RWPE1 (cell line): ENCODE data around the gene HK3.

Source experiments
- CTCF ChIA-PET: fragments of 350-600 bp; sonication (Branson Sonifier 250); formaldehyde crosslinking; extraction: SDS; loops from one replicate; lab custom pipeline; 2021; lab: Yijun Ruan, JAX
- POLR2A ChIA-PET: fragments of 400-600 bp; formaldehyde crosslinking; extraction: SDS; loops from one replicate; lab custom pipeline; 2020; ENCODE audit warnings: antibody characterized with exemption; ENCODE audit not compliant: low non-redundant PET; lab: Yijun Ruan, JAX
- DNase-seq: peaks from one replicate; pipeline ENCODE4 v3.0.0; 2012; ENCODE audit warnings: low spot score
- H3K27ac ChIP-seq: fragments of 450-650 bp; 2 replicates; pipeline ENCODE4 v1.5.1; 2017
- CTCF ChIP-seq: fragments of 450-650 bp; conservative IDR thresholded peaks from 2 replicates; pipeline ENCODE4 v1.5.1; 2017; ENCODE audit warnings: low read depth, mild to moderate bottlenecking

The HK3 gene

GRCh38 chr5:176878906-176879662 lies 20.1 kb downstream of the HK3 start:
- no peak for DNase-seq
- CTCF ChIA-PET: interaction anchor here (0.6 to 1.2 kb wide), 3 partner anchors 9 to 221 kb away, joined by 3 read pairs; no protein-coding TSS in a partner anchor
- POLR2A ChIA-PET: no interaction called here
- H3K27ac ChIP-seq: no peak overlapping the region
- TF ChIP-seq CTCF: no peak

GRCh38 chr5:176878463-176878862 lies 20.7 kb downstream of the HK3 start:
- POLR2A ChIA-PET: no interaction called here
- TF ChIP-seq CTCF: no peak
- DNase-seq: no peak
- CTCF ChIA-PET: interaction anchor here (1.1 to 1.2 kb wide), 2 partner anchors 8 to 218 kb away, joined by 3 to 4 read pairs; no protein-coding TSS in a partner anchor
- H3K27ac ChIP-seq: no peak overlapping the region

GRCh38 chr5:176877793-176878331 lies 21.3 kb downstream of the HK3 start:
- no peak overlapping the region for H3K27ac ChIP-seq
- no peak for DNase-seq
- ChIA-PET CTCF (interaction anchor here (0.6 to 1.2 kb wide), 4 partner anchors 8 to 244 kb away, joined by 3 to 4 read pairs (median 3); no protein-coding TSS in a partner anchor), POLR2A (no interaction called here)
- TF ChIP-seq CTCF: no peak

- CTCF ChIA-PET: interaction anchor here (0.7 to 1.6 kb wide), 3 partner anchors 11 to 243 kb away, joined by 3 to 5 read pairs (median 4); no protein-coding TSS in a partner anchor
- no peak for TF ChIP-seq CTCF
- H3K27ac ChIP-seq: no peak overlapping the region
- no peak for DNase-seq
- POLR2A ChIA-PET: no interaction called here
These were observed 22.4 kb downstream of the HK3 start for GRCh38 chr5:176876506-176877431.

GRCh38 chr5:176875783-176876505 lies 23.2 kb downstream of the HK3 start:
- no peak overlapping the region for H3K27ac ChIP-seq
- no peak for DNase-seq
- ChIA-PET POLR2A (no interaction called here), CTCF (interaction anchor here (0.7 to 1.6 kb wide), 3 partner anchors 10 to 216 kb away, joined by 3 to 5 read pairs (median 4); no protein-coding TSS in a partner anchor)
- no peak for TF ChIP-seq CTCF
